Ishikawa (cell line): ENCODE measurements around the gene PJA2.

Source experiments
- CREB1 ChIP-seq: IDR thresholded peaks from 2 replicates; pipeline ENCODE4 v1.6.1; 2012; ENCODE audit warnings: low read depth
- EP300 ChIP-seq: IDR thresholded peaks from 2 replicates; pipeline ENCODE4 v1.6.1; 2012; ENCODE audit warnings: borderline replicate concordance
- NFIC ChIP-seq: IDR thresholded peaks from 2 replicates; pipeline ENCODE4 v1.6.1; 2012
- RAD21 ChIP-seq: IDR thresholded peaks from 2 replicates; pipeline ENCODE4 v1.6.1; 2012; ENCODE audit warnings: low read depth
- TAF1 ChIP-seq: IDR thresholded peaks from 2 replicates; pipeline ENCODE4 v1.6.1; 2012; ENCODE audit warnings: low read depth, mild to moderate bottlenecking
- YY1 ChIP-seq: IDR thresholded peaks from 2 replicates; pipeline ENCODE4 v1.6.1; 2012; ENCODE audit warnings: low read depth
- TF ChIP-seq, protein P1 (sequence below): IDR thresholded peaks from 2 replicates; pipeline ENCODE4 v1.6.1; 2012; ENCODE audit warnings: low read depth, mild to moderate bottlenecking
- TF ChIP-seq, protein P2 (sequence below): IDR thresholded peaks from 2 replicates; pipeline ENCODE4 v1.6.1; 2012

DNA sequence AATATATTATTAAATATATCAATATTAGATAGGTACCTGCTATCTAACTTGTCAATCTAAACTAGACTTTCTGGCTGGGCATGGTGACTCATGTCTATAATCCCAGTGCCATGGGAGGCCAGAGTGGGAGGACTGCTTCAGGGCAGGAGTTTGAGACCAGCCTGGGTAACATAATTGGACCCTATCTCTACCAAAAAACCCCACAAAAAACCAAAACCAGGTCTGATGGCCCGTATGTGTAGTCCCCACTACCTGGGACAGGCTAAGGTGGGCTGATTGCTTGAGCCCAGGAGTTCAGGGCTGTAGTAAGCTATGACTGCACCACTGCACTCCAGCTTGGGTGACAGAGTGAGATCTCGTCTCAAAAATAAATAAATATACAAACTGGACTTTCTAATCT lies 55.0 kb downstream of the PJA2 start:
- TF ChIP-seq YY1 (no peak), RAD21 (no peak), TAF1 (no peak), CREB1 (no peak), NFIC (no peak), EP300 (no peak)
- TF ChIP-seq, protein P1, sequence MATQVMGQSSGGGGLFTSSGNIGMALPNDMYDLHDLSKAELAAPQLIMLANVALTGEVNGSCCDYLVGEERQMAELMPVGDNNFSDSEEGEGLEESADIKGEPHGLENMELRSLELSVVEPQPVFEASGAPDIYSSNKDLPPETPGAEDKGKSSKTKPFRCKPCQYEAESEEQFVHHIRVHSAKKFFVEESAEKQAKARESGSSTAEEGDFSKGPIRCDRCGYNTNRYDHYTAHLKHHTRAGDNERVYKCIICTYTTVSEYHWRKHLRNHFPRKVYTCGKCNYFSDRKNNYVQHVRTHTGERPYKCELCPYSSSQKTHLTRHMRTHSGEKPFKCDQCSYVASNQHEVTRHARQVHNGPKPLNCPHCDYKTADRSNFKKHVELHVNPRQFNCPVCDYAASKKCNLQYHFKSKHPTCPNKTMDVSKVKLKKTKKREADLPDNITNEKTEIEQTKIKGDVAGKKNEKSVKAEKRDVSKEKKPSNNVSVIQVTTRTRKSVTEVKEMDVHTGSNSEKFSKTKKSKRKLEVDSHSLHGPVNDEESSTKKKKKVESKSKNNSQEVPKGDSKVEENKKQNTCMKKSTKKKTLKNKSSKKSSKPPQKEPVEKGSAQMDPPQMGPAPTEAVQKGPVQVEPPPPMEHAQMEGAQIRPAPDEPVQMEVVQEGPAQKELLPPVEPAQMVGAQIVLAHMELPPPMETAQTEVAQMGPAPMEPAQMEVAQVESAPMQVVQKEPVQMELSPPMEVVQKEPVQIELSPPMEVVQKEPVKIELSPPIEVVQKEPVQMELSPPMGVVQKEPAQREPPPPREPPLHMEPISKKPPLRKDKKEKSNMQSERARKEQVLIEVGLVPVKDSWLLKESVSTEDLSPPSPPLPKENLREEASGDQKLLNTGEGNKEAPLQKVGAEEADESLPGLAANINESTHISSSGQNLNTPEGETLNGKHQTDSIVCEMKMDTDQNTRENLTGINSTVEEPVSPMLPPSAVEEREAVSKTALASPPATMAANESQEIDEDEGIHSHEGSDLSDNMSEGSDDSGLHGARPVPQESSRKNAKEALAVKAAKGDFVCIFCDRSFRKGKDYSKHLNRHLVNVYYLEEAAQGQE, result no peak
- TF ChIP-seq, protein P2, sequence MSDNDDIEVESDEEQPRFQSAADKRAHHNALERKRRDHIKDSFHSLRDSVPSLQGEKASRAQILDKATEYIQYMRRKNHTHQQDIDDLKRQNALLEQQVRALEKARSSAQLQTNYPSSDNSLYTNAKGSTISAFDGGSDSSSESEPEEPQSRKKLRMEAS, result no peak
